Liver (tissue), 9 donors: ENCODE data around the gene USH2A. TPM values are rescaled to one million over a fixed set of nuclear protein-coding genes. Genes with fewer than 3 reads are reported as not detected.

Experiments used
- DNase-seq: peaks from one replicate; pipeline ENCODE4 v3.0.0-alpha.2; 2017; ENCODE audit warnings: low spot score
- H3K27ac ChIP-seq, 2 donors: one replicate each; pipeline ENCODE4 v1.7.0; 2013; ENCODE audit warnings: inconsistent platforms in 2 of 2, low read length in 2 of 2, control low read depth in 1 of 2, low read depth in 1 of 2, mild to moderate bottlenecking in 1 of 2
- H3K27me3 ChIP-seq, 4 donors: one replicate each; pipeline versions ENCODE4 v1.6.1 to v1.7.0; 2013; ENCODE audit warnings: low read length in 3 of 4, inconsistent platforms in 1 of 4, mild to moderate bottlenecking in 1 of 4, moderate library complexity in 1 of 4; ENCODE audit not compliant: control insufficient read depth in 4 of 4, insufficient read depth in 4 of 4
- H3K36me3 ChIP-seq, 4 donors: one replicate each; pipeline versions ENCODE4 v1.6.1 to v1.7.0; 2013; ENCODE audit warnings: low read length in 3 of 4, mild to moderate bottlenecking in 3 of 4, low read depth in 1 of 4, moderate library complexity in 1 of 4; ENCODE audit not compliant: control insufficient read depth in 4 of 4, insufficient read depth in 3 of 4
- H3K4me1 ChIP-seq, 4 donors: one replicate each; pipeline versions ENCODE4 v1.6.1 to v1.7.0; 2013; ENCODE audit warnings: low read length in 3 of 4, mild to moderate bottlenecking in 3 of 4, moderate library complexity in 1 of 4; ENCODE audit not compliant: control insufficient read depth in 4 of 4, insufficient read depth in 4 of 4
- H3K4me3 ChIP-seq, 3 donors: one replicate each; pipeline versions ENCODE4 v1.6.1 to v1.7.0; 2013; ENCODE audit warnings: low read length in 3 of 3, control low read depth in 1 of 3, low read depth in 1 of 3, mild to moderate bottlenecking in 1 of 3
- H3K9ac ChIP-seq, 2 donors: one replicate each; pipeline ENCODE4 v1.7.0; 2013; ENCODE audit warnings: low read length in 2 of 2, mild to moderate bottlenecking in 2 of 2, moderate library complexity in 2 of 2, control low read depth in 1 of 2, low read depth in 1 of 2
- H3K9me3 ChIP-seq, 4 donors: one replicate each; pipeline versions ENCODE4 v1.6.1 to v1.7.0; 2013; ENCODE audit warnings: low read length in 3 of 4; ENCODE audit not compliant: control insufficient read depth in 4 of 4
- ATF3 ChIP-seq: IDR thresholded peaks from 2 replicates; pipeline ENCODE4 v1.6.1; 2016; ENCODE audit warnings: antibody characterized with exemption
- EGR1 ChIP-seq, 2 donors: IDR thresholded peaks; 2 replicates each; pipeline ENCODE4 v1.6.1; 2016 to 2018; ENCODE audit warnings: antibody characterized with exemption in 2 of 2, low read depth in 2 of 2
- FOXA1 ChIP-seq: IDR thresholded peaks from 2 replicates; pipeline ENCODE4 v1.6.1; 2016; ENCODE audit warnings: antibody characterized with exemption
- FOXA2 ChIP-seq: IDR thresholded peaks from 2 replicates; pipeline ENCODE4 v1.6.1; 2016; ENCODE audit warnings: antibody characterized with exemption
- GABPA ChIP-seq, 2 donors: IDR thresholded peaks in 1 of 2; conservative IDR thresholded peaks in 1 of 2; 2 replicates each; pipeline ENCODE4 v1.6.1; 2016; ENCODE audit warnings: antibody characterized with exemption in 2 of 2, mild to moderate bottlenecking in 1 of 2, moderate library complexity in 1 of 2
- HNF4G ChIP-seq: IDR thresholded peaks from 2 replicates; pipeline ENCODE4 v1.6.1; 2016; ENCODE audit warnings: antibody characterized with exemption
- JUND ChIP-seq, 2 donors: IDR thresholded peaks; 2 replicates each; pipeline ENCODE4 v1.6.1; 2016; ENCODE audit warnings: antibody characterized with exemption in 2 of 2
- MAX ChIP-seq: IDR thresholded peaks from 2 replicates; pipeline ENCODE4 v1.6.1; 2016; ENCODE audit warnings: antibody characterized with exemption
- RAD21 ChIP-seq, 2 donors: IDR thresholded peaks; 2 replicates each; pipeline ENCODE4 v1.6.1; 2016; ENCODE audit warnings: antibody characterized with exemption in 2 of 2, mild to moderate bottlenecking in 2 of 2
- RXRA ChIP-seq, 2 donors: IDR thresholded peaks; 2 replicates each; pipeline ENCODE4 v1.6.1; 2017 to 2018; ENCODE audit warnings: antibody characterized with exemption in 2 of 2, mild to moderate bottlenecking in 1 of 2
- SP1 ChIP-seq: IDR thresholded peaks from 2 replicates; pipeline ENCODE4 v1.6.1; 2018; ENCODE audit warnings: antibody characterized with exemption, mild to moderate bottlenecking
- TAF1 ChIP-seq: conservative IDR thresholded peaks from 2 replicates; pipeline ENCODE4 v1.6.1; 2016; ENCODE audit warnings: antibody characterized with exemption, mild to moderate bottlenecking
- YY1 ChIP-seq: IDR thresholded peaks from 2 replicates; pipeline ENCODE4 v1.6.1; 2016; ENCODE audit warnings: antibody characterized with exemption, mild to moderate bottlenecking
- WGBS: extraction: QIAGEN DNeasy Blood & Tissue Kit; methylation state at CpG from one replicate; pipeline ENCODE4 v1.1.7; 2013; 5-methylcytosine and 5-hydroxymethylcytosine counted together
- polyA plus RNA-seq, 2 donors: library from polyadenylated mRNA; stranded (reverse) in 1 of 2; unstranded in 1 of 2; fragments of 200-250 nt in 1 of 2; fragments of >200 nt in 1 of 2; fragmentation: Nextera tagmentation in 1 of 2; extraction: Ambion mirVana in 1 of 2; gene quantifications; one replicate each; pipeline versions ENCODE4 v1.2.1 to v1.2.3, GENCODE V29; 2013 to 2015
- total RNA-seq, 2 donors: library from RNA; depleted of rRNA; stranded (reverse); fragments of >200 nt; gene quantifications; one replicate each; pipeline ENCODE4 v1.2.3, GENCODE V29; 2014
- TF ChIP-seq, protein P1 (sequence below): IDR thresholded peaks from 2 replicates; pipeline ENCODE4 v1.6.1; 2016; ENCODE audit warnings: antibody characterized with exemption
- TF ChIP-seq, protein P2 (sequence below): fragments of 150-350 bp; IDR thresholded peaks from 2 replicates; pipeline ENCODE4 v1.5.1; 2017; ENCODE audit warnings: improper control_type of control experiment, low read depth, low read length; ENCODE audit not compliant: missing input control
- donor health status: healthy.
- donor health status: healthy.
- donor health status: healthy.
- donor health status: healthy.
- donor health status: healthy.

The USH2A gene
- total and polyA plus RNA-seq, 4 donors: 0.14 to 1.0 (median 0.31) TPM

- H3K27ac ChIP-seq: no peak overlapping the region
- H3K9ac ChIP-seq: no peak overlapping the region
- H3K36me3 ChIP-seq: no peaks in the 10 kb centered on the region
- H3K9me3 ChIP-seq: no peaks in the 10 kb centered on the region
- no peak overlapping the region for H3K4me3 ChIP-seq
- TF ChIP-seq YY1 (no peak), FOXA2 (no peak), HNF4G (no peak), FOXA1 (no peak), GABPA (IDR thresholded peaks at IDR 0.05 in 1 of 2, conservative IDR thresholded peaks at IDR 0.05 in 1 of 2) (no peak)
- TF ChIP-seq, protein P1, sequence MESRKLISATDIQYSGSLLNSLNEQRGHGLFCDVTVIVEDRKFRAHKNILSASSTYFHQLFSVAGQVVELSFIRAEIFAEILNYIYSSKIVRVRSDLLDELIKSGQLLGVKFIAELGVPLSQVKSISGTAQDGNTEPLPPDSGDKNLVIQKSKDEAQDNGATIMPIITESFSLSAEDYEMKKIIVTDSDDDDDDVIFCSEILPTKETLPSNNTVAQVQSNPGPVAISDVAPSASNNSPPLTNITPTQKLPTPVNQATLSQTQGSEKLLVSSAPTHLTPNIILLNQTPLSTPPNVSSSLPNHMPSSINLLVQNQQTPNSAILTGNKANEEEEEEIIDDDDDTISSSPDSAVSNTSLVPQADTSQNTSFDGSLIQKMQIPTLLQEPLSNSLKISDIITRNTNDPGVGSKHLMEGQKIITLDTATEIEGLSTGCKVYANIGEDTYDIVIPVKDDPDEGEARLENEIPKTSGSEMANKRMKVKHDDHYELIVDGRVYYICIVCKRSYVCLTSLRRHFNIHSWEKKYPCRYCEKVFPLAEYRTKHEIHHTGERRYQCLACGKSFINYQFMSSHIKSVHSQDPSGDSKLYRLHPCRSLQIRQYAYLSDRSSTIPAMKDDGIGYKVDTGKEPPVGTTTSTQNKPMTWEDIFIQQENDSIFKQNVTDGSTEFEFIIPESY: no peak
- no peak for DNase-seq
- H3K27me3 ChIP-seq: no peaks in the 10 kb centered on the region
- 62% methylated on average over 4 of the region's 4 CpGs for WGBS
- H3K4me1 ChIP-seq: peaks cover 0 to 9% (median 7%) of the 10 kb centered on the region in 4 donors
Observed at GRCh38 chr1:216210081-216210480, 213.2 kb downstream of the USH2A start.

- WGBS: 97% methylated on average over 1 of the region's 1 CpG
- DNase-seq: no peak
- H3K4me1 ChIP-seq: peaks cover 0 to 9% (median 7%) of the 10 kb centered on the region in 4 donors
- no peaks in the 10 kb centered on the region for H3K9me3 ChIP-seq
- no peak overlapping the region for H3K4me3 ChIP-seq
- no peak for TF ChIP-seq FOXA1
- TF ChIP-seq TAF1: no peak
- TF ChIP-seq ATF3: no peak
- TF ChIP-seq GABPA (IDR thresholded peaks at IDR 0.05 in 1 of 2, conservative IDR thresholded peaks at IDR 0.05 in 1 of 2): no peak
- no peak for TF ChIP-seq SP1
- TF ChIP-seq, protein P2, sequence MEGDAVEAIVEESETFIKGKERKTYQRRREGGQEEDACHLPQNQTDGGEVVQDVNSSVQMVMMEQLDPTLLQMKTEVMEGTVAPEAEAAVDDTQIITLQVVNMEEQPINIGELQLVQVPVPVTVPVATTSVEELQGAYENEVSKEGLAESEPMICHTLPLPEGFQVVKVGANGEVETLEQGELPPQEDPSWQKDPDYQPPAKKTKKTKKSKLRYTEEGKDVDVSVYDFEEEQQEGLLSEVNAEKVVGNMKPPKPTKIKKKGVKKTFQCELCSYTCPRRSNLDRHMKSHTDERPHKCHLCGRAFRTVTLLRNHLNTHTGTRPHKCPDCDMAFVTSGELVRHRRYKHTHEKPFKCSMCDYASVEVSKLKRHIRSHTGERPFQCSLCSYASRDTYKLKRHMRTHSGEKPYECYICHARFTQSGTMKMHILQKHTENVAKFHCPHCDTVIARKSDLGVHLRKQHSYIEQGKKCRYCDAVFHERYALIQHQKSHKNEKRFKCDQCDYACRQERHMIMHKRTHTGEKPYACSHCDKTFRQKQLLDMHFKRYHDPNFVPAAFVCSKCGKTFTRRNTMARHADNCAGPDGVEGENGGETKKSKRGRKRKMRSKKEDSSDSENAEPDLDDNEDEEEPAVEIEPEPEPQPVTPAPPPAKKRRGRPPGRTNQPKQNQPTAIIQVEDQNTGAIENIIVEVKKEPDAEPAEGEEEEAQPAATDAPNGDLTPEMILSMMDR: no peak
- no peak for TF ChIP-seq RAD21 (IDR thresholded peaks at IDR 0.05)
- TF ChIP-seq, protein P1: no peak
- no peak for TF ChIP-seq MAX
- TF ChIP-seq YY1: no peak
- no peak for TF ChIP-seq JUND (IDR thresholded peaks at IDR 0.05)
- TF ChIP-seq RXRA (IDR thresholded peaks at IDR 0.05): no peak
- no peak for TF ChIP-seq EGR1 (IDR thresholded peaks at IDR 0.05; ENCODE audit: low read depth in 2 of 2)
- H3K27ac ChIP-seq: no peak overlapping the region
- H3K27me3 ChIP-seq: no peaks in the 10 kb centered on the region
- H3K36me3 ChIP-seq: no peaks in the 10 kb centered on the region
- no peak overlapping the region for H3K9ac ChIP-seq
Observed at GRCh38 chr1:216209125-216209524, 214.1 kb downstream of the USH2A start.
